ENCODE data around the gene HELB. TPM values are rescaled to one million over a fixed set of nuclear protein-coding genes. Genes with fewer than 3 reads are reported as not detected.

The HELB gene
- total and polyA plus RNA-seq, 2 experiments from 2014 or later: 2.3 to 4.8 TPM

DNA sequence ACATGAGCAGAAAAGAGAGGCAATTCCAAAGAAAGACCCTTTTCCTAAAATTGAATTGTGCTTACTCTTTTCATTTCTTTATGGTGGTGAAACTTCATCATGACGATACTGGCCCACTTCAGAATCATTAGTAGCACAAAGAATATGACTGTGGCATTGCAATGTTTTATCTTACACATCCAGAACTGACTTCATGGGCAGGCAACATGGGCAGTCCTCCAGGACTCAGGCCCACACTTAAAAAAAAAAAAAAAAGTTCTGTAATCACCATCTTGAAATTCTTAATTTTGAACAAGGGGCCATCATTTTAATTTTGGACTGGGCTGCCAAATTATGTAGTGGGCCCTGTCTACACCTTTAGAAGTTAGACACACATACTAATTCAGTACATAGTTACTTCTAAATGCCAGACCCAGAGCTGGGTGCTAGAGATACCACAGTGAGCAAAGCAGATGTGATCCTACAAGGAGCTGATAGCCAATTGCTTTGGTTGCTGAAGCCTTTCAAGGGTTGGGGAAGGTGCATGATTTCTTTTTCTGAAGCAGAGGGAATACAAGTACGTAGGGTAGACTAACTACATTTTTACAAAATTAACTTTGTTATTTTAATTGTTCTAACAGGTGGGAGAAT, 35.2 kb downstream of the HELB start:
- no peak for DNase-seq (ENCODE audit: low read depth in 1 of 2, low spot score in 1 of 2)
- TF ChIP-seq, protein P1, sequence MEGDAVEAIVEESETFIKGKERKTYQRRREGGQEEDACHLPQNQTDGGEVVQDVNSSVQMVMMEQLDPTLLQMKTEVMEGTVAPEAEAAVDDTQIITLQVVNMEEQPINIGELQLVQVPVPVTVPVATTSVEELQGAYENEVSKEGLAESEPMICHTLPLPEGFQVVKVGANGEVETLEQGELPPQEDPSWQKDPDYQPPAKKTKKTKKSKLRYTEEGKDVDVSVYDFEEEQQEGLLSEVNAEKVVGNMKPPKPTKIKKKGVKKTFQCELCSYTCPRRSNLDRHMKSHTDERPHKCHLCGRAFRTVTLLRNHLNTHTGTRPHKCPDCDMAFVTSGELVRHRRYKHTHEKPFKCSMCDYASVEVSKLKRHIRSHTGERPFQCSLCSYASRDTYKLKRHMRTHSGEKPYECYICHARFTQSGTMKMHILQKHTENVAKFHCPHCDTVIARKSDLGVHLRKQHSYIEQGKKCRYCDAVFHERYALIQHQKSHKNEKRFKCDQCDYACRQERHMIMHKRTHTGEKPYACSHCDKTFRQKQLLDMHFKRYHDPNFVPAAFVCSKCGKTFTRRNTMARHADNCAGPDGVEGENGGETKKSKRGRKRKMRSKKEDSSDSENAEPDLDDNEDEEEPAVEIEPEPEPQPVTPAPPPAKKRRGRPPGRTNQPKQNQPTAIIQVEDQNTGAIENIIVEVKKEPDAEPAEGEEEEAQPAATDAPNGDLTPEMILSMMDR (IDR thresholded peaks at IDR 0.05; ENCODE audit: low read depth, low read length): no peak
- Histone ChIP-seq H3K9me3 (ENCODE audit: low read depth) (no peaks in the 10 kb centered on the region), H3K36me3 (peaks cover 5% of the 10 kb centered on the region), H3K4me3 (no peak overlapping the region), H3K27me3 (no peaks in the 10 kb centered on the region), H3K4me1 (ENCODE audit: low read depth) (no peaks in the 10 kb centered on the region), H3K27ac (no peak overlapping the region)

DNA sequence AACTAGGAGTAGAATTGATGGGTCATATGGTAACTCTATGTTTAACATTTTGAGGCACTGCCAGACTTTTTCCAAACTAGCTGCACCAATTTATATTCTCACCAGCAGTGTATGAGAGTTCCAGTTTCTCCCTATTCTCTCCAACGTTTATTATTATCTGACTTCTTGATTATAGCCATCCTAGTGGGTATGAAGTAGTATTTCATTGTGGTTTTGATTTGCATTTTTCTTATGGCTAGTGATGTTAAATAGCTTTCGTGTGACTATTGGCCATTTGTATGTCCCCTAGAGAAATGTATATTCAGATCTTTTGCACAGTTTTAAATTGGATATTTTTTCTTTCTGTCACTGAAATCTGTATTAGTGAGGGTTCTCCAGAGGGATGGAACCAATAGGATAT, 37.8 kb downstream of the HELB start:
- Histone ChIP-seq H3K27me3 (no peaks in the 10 kb centered on the region), H3K4me1 (ENCODE audit: low read depth) (no peaks in the 10 kb centered on the region), H3K9me3 (ENCODE audit: low read depth) (no peaks in the 10 kb centered on the region), H3K27ac (no peak overlapping the region), H3K4me3 (no peak overlapping the region), H3K36me3 (peaks cover 5% of the 10 kb centered on the region)
- TF ChIP-seq, protein P1 (IDR thresholded peaks at IDR 0.05; ENCODE audit: low read depth, low read length): no peak
- no peak for DNase-seq (ENCODE audit: low read depth in 1 of 2, low spot score in 1 of 2)

DNA sequence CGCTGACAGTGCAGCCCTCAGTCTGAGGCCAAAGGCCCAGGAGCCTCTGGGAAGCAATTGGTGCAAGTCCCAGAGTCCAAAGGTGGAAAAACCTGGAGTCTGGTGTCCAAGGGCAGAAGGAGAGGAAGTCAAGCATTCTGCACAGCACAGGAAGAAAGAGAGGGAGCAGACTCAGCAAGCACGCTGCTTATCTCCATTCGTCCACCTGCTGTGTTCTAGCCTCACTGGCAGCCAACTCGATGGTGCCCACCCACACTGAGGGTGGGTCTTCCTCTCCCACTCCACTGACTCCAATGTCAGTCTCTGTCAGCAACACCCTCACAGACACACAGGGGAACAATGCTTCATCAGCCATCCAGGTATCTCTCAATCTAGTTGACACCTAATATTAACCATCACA, 38.8 kb downstream of the HELB start:
- DNase-seq (ENCODE audit: low read depth in 1 of 2, low spot score in 1 of 2): no peak
- Histone ChIP-seq H3K27ac (no peak overlapping the region), H3K36me3 (peaks cover 5% of the 10 kb centered on the region), H3K9me3 (ENCODE audit: low read depth) (no peaks in the 10 kb centered on the region), H3K4me1 (ENCODE audit: low read depth) (no peaks in the 10 kb centered on the region), H3K27me3 (no peaks in the 10 kb centered on the region), H3K4me3 (no peak overlapping the region)
- TF ChIP-seq, protein P1 (IDR thresholded peaks at IDR 0.05; ENCODE audit: low read depth, low read length): no peak

DNA sequence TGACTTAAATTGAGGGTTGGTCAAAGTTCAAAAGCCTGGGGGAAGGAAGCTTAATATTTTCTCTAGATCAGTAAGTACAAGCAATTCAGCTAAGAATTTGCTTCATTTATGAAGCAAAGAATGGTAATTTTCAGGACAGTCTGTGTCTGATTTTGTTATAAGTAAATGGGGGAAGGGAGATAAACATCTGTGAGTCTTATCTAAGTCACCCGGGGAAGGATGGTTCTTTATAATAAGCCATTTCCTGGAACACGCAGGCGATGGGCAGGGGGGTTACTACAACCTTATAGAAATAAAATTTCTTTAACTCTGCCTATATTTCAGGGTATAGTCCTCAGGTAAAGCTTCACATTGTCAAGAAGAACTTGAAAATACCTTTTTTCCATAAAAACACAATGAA, 42.9 kb downstream of the HELB start:
- Histone ChIP-seq H3K36me3 (peaks cover 2% of the 10 kb centered on the region), H3K4me3 (no peak overlapping the region), H3K27me3 (no peaks in the 10 kb centered on the region), H3K4me1 (ENCODE audit: low read depth) (no peaks in the 10 kb centered on the region), H3K9me3 (ENCODE audit: low read depth) (no peaks in the 10 kb centered on the region), H3K27ac (no peak overlapping the region)
- TF ChIP-seq, protein P1 (IDR thresholded peaks at IDR 0.05; ENCODE audit: low read depth, low read length): no peak
- no peak for DNase-seq (ENCODE audit: low read depth in 1 of 2, low spot score in 1 of 2)

DNA sequence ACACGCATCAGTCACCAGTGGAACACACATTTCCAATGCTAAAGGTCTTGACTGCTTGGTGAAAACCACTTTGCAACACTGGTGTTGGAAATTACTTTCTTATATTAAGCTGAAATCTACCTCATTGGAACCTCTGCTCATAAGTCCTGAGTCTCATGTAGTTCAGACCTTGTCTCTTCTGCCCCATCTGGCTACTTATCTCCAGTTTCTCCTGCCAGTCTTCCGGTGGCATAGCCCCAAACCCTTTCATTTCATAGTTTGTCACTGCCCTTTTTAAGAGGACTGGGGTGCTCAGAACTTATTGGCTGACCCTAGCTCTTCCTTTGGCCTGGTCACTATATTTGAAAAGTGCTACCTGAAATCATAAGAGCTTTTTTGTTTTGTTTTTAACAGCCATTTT, 43.7 kb downstream of the HELB start:
- DNase-seq (ENCODE audit: low read depth in 1 of 2, low spot score in 1 of 2): no peak
- Histone ChIP-seq H3K27ac (no peak overlapping the region), H3K27me3 (no peaks in the 10 kb centered on the region), H3K4me1 (ENCODE audit: low read depth) (no peaks in the 10 kb centered on the region), H3K9me3 (ENCODE audit: low read depth) (no peaks in the 10 kb centered on the region), H3K36me3 (peaks cover 2% of the 10 kb centered on the region), H3K4me3 (no peak overlapping the region)
- TF ChIP-seq, protein P1 (IDR thresholded peaks at IDR 0.05; ENCODE audit: low read depth, low read length): no peak
